ENCODE data around the gene COL9A2.

The COL9A2 gene

DNA sequence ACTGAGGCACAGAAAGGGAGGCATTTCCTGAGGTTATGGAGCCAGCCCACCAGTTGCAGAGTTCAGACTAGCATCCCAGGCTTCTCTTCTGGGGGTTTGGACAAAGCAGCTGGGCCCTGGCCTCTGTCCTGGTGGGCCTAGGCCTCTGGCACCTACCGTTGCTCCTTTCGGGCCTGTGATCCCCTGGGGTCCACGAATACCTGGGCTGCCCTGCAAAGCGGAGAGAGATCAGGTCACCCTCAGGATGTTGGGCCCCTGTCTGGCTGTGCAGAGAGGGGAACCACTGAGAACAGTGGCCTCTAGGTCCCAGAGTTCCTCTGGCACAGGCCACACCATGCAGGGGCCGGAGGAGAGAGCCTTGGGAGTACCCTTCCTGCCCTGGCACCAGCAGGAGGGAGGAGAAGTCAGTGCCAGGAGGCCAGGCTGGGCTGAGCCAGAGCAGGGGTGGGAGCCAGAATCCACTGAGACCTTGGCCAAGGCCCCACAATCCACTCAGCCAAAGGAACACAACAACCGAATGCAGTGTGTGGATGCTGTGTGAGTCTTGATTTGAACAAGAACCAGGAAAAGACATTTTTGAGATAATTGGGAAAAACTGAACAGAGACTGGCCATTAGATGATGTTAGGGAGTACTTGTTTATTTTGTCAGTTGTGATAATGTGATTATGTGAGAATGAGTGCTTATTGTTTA is 8.9 kb downstream of the COL9A2 start:
- peak in 41 of 42 donors; percentile 44 to 89 (median 74) for DNase-seq
- intact Hi-C loops (cut with DNase I): no loop called here

DNA sequence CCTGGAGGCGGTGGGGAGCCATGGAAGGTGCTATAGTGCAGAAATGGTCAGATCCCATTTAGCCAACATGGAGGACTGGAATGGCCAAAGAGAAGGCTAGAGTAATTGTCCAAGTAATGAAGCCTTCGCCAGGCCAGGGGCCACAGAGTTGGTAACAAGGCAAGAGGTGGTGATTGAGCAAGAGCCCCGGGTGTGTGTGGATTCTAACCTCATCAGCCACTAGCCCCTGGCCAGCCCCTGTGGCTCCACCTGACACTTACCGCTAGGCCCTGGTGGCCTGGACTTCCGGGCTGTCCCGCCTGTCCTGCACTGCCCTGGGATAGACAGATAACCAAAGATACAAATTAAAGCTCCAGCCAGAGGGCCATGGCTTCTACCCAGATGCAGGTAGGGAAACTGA is 9.9 kb downstream of the COL9A2 start:
- no peak for DNase-seq
- intact Hi-C loops (cut with DNase I): no loop called here

DNA sequence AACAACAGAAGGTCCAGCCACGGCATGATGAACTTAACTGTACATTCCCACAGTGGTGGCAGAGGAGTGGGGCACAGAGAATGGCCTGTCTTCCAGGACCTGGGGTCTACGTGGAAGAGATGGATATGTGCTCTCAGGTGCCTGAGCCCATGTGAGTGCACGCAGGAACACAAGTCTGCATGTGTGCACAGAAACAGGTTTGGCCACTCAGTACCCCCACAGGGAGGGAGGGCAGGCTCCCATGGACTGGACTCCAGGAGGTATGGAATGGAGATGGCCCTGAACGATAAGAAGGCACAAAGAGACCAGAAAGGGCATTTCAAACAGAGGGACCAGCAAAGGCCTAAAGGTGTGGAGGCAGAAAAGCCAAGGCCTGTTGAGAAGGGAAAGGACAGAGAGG is 10.8 kb downstream of the COL9A2 start:
- intact Hi-C loops (cut with DNase I): no loop called here
- DNase-seq: no peak

DNA sequence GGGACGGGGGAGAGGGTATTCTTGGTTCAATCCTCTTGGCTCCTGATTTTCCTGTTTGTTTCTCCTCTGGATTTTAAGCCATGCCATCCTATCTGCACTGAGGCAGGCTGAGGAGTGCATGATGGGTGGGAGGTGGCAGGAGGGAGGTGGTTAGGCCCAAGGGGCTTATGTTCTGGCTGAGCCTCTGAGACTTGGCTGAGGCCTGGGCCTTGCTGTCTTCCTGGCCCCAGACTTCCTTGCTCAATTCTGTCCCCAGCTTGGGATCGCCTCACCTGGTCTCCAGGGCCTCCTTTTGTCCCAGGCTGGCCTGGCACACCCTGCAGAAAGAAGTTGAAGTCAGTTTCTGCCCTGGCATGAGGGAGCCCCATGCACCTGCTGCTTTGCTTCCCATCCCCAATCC is 11.2 kb downstream of the COL9A2 start:
- intact Hi-C loops (cut with DNase I): no loop called here
- no peak for DNase-seq

DNA sequence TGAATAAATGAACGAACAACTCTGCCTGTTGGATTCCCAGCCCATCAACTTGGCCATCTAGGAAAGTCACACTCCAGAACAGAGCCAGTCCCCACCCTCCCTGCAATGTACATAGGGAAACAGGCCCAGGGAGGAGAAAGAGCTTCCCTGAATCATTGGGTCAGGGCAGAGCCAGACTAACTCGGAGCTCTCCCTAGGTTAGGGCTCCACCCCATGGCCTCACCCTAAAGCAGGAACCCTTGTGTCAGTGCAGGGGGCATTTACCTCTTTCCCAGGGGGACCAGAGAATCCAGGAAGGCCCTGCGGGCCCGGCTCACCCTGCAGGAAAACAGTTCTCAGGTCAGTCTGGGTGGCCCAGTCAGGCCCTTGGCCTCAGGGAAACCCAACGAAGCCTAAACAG is 11.6 kb downstream of the COL9A2 start:
- no peak for DNase-seq

DNA sequence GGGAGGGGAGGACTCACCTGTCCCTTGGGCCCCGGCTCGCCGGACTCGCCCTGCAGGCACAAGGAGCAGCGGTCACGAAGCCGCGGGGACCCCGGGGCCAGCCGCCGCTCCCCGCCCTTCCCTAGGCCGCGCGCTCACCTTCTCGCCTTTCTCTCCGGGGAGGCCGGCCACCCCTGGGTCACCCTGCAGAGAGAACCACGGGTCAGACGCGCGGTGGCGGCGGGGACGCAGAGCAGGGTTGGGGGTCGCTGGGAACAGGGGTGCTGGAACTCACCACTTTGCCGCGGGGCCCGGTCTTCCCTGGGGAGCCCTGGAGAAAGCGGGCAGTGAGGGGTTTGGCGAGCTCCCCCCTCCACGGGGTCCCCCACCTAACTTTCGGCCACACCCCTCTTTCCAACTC is 13.3 kb downstream of the COL9A2 start:
- DNase-seq: peak in 1 of 42 donors; percentile 25
- intact Hi-C loops (cut with DNase I): no loop called here

More for the DNA sequence above, 11.6 kb downstream of the COL9A2 start:
- intact Hi-C loops (cut with DNase I): no loop called here

DNA sequence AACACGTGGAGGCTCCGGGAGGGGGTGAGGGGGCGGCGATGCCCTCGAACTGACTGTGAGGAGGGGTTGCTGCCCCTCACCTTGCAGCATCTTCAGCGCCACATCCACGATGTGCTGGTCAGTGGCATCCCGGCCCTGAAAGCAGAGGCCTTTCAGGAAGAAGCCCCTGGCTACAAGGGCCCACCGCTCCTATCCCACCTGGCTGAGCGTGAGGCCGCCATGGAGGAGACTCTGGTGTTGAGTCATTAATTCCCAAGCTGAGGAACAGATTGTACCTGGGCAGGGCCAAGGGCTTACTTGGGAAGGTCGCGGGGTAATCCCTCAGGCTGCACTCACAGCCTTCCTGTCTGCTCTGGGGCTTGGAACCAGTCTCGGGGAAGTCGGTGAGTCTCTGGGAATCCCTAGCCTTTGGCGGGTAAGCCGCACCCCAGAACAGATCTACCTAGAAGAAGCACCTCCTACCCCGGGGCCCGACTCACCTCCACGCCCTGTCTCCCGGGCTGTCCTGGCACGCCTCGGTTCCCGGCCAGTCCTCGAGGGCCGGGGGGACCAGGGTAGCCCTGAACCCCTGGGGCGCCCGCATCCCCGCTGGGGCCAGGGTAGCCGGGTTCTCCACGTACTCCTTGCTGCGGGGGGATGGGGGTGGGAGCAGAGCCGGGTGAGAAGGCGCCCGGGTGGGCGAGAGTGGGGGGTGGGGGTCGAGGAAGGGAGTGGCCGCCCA is 13.9 kb downstream of the COL9A2 start:
- intact Hi-C loops (cut with DNase I): no loop called here
- no peak for DNase-seq

DNA sequence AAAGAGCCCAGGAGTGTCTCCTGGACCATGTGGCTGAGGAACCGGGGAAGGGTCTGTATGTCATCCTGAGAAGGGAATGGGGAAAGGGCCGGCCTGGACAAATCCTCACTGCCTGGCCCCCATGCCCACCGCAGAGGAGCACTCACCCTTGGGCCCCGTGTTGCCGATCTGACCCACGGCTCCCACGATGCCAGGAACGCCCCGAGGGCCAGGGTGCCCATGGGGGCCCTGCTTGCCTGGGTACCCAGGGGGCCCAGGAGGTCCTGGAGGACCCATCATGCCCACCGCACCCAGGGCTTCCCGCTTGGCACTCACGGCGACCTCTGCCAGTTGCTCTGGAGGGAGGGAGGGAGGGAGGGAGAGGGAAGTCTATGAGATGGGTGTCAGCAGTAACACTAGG is 14.6 kb downstream of the COL9A2 start:
- DNase-seq: no peak
- intact Hi-C loops (cut with DNase I): no loop called here

DNA sequence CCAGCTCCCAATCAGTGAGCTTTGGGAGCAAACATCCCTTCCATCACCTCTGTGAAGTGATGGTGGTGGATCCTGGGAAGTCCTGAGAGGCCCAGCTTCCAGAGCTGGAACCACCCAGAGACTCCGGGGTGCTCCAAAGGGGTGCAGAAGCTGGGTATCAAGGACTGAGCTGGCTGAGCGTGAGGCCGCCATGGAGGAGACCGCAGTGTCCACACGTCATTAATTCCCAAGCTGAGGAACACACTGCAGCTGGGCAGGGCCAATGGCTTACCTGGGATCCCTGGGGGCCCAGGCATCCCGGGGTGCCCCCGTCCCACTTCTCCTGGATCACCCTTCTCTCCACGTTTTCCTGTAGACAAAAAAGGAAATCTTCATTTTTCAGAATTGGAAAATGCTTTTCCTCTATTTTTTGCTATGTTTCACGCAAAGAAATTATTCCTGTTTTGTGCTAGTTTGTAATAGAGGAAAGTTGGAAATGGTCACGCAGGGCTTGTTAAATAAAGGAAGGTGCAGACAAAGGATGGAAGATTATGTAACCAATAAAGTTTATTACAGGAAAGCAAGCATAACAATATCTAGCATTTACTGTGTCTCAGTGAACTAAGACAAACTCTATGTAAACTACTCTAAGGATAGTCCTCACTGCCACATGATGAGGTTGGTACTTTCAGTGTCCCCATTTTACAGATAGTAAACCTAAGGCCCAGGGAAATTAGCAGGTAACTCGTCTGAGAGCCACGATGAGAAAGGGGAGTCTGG is 15.4 kb downstream of the COL9A2 start:
- intact Hi-C loops (cut with DNase I): no loop called here
- DNase-seq: no peak

DNA sequence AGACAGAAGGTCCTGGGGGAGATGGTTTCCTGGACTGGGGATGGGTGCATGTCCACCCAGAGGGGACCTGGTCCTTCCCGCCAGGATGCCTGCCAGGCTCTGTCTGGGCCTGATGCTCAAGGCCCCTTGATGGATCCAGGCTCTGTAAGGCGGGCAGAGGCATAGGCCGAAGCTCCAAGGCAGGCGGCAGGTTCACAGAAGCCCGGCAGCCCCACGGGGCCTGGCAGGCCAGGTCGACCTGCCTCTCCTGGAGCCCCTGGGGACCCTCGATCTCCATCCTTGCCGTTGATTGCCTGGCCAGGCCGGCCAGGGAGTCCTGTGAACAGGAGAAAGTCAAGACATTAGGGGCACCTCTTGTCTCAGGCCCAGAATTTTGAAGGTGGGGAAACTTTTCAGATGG is 16.0 kb downstream of the COL9A2 start:
- intact Hi-C loops (cut with DNase I): no loop called here
- no peak for DNase-seq

DNA sequence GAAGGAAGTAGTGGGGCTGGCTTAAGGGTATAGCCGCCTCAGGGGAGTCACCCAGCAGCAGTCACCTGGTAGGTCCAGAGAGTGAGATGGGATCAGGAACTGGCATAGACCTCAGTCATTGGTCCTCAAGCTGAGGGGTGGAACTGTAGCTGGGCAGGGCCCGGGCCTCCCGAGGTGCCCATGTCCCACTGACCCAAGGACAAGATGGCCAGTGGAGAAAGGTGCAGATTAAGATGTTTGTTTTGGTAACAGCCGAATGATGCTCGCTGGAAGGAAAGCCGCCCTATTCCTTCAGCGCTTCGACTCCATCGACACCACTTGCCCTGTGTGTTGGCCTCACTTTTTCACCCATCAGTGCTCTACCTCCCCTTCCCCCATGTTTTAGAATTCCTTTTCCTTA is 16.4 kb downstream of the COL9A2 start:
- no peak for DNase-seq
- intact Hi-C loops (cut with DNase I): no loop called here

DNA sequence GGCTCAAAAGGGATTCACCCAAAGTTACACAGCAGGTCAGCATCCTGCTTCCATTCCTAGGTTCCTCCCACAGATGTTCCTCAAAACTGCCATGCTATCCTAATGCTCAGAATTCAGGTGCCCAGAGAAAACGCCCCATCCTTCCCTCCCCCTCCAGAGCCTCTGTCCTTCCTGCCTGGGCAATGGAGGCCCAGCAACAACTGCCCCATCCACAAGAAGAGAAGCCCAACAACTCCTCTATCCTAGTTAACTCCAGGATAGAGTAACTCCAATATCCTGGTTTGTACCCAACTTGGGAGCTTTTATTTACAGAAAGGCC is 16.9 kb downstream of the COL9A2 start:
- intact Hi-C loops (cut with DNase I): no loop called here
- no peak for DNase-seq

DNA sequence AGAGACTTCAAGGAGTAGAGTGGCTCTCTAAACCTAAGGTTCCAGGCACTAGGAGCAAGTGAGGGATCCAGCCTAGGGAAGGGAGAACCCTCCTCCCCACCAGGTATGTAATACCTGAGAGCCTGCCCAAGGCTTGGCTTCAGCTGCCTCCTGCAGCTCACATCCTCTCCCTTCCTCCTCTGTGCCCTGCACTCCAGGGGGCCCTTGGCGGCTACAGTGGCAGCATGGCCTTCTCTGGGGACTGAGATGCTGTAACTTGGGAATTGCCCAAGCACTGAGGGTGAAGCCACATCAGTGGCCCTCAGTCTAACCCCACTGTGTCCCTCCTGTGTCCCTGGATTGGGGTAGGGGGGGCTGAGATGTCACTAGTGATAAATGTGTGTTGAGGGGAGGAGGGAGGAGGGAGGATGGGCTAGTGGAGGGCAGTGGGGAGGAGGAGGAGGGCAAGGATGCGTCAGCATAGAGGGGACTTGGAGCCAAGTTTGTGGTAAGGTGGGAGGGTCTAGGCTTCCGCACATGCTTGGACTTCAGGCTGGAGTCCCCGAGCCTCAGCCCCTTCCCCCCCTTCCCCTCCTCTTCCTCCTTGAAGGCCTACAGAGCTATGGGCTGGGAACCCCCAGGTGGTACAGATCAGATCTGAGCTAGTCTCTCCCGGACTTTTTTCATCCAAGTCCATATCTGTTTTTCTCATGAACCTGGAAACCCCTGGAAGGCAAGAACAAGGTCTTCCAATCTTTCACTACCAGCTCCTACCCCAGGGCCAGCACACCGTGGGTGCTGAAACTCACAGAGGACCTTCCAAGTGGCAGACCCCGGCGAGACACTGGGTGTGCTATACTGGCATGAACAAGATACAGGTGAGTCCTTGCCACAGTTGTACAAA is 17.5 kb downstream of the COL9A2 start:
- intact Hi-C loops (cut with DNase I): no loop called here
- peak in 1 of 42 donors; percentile 14 for DNase-seq

DNA sequence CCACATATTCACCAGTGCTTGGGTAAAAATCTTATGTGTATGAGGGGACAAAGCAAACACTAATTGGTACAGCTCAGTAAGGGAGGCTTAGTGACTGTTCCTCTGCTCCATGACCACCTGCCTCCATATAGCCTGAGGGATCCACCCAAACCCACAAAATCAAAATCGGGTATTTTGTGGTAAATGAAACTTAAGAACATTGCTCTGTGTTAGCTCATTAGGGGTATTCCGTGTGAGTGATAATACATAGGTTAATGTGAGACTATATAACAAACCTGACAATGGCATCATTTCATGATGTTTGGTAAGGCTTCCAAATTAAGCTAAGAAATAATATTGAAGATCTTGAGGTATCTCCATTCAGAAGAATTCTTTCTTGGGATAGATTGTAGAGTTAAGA is 25.8 kb downstream of the COL9A2 start:
- no peak for DNase-seq
- intact Hi-C loops (cut with DNase I): no loop called here

DNA sequence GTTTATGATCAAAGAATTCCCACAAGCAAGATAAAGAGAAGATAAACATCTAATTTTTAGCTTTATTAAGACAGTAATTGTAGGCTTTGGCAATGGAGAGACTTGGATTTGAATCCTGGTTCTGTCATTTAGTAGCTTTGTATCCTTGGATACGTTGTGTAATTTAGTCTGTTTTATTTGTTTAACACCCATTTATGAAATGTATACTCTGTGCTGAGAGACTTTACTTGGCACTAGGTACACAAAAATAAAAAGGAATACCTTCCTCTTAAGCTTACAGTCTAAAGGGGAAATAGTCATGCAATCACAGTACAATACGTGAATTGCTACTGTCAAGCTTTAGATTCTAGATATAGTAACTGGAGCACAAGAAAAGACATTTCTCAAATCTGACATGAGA is 35.2 kb downstream of the COL9A2 start:
- DNase-seq: no peak
- intact Hi-C loops (cut with DNase I): no loop called here

DNA sequence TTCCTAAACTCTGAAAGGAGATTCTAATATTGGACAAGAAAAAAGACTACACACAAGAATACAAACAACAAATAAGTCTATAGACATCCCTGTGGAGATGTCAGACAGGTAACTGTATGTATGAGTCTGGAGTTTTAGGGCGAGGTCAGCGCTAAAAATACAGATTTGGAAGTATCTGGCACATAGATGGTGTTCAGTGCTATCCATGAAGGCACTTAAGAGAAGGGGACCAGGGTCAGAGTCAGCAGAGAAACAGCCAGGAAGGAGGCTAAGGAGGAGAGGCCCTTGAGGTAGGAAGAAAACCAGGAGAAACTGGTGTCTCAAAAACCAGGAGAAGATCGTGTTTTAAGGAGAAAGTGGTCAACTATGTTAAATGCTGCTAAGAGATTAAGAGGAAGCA is 41.0 kb downstream of the COL9A2 start:
- intact Hi-C loops (cut with DNase I): no loop called here
- DNase-seq: no peak

DNA sequence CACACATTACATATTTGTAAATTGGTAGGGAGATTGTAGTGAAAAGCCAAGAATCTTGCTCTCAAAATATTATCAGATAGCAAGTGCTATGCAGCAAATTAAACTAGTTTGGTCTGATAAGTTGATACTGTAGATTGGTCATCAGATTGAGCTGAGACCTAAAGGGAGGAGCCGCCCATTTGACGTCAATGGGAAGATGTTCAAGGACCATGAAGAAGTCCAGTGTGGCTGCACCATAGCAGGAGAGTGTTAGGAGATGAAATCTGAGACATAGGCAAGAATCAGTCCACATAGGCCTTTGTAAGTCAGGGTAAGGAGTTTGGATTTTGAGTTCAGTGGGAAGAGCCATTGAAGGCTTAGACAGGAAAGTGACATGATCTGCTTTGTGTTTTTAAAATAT is 42.8 kb downstream of the COL9A2 start:
- intact Hi-C loops (cut with DNase I): no loop called here
- no peak for DNase-seq

DNA sequence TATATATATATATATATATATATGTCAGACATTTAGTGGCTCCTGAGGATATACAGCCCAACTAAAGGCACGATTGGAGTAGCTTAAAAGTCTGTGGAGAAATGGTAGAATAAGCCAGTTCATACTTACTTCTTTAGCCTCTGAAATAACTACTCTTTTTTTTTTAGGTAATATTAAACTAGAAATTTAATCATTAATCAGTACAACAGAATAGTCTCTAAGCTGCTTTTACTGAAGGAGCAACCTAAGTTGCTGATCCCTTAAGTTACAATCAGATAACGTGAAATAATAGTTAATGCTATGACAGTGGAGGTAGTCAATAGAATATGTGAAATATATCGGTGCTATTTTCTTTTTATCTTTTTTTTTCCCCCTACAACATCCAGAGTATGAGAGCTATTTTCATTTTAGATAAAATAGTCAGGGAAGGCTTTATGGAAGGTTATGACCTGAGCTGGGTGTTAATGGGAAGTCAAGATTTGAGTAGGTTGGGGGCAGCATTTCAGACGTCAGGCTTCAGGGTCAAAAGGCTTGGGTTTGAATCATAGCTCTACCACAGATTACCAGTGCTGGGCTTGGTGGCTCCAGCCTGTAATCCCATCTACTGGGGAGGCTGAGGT is 43.4 kb downstream of the COL9A2 start:
- DNase-seq: no peak
- intact Hi-C loops (cut with DNase I): no loop called here

DNA sequence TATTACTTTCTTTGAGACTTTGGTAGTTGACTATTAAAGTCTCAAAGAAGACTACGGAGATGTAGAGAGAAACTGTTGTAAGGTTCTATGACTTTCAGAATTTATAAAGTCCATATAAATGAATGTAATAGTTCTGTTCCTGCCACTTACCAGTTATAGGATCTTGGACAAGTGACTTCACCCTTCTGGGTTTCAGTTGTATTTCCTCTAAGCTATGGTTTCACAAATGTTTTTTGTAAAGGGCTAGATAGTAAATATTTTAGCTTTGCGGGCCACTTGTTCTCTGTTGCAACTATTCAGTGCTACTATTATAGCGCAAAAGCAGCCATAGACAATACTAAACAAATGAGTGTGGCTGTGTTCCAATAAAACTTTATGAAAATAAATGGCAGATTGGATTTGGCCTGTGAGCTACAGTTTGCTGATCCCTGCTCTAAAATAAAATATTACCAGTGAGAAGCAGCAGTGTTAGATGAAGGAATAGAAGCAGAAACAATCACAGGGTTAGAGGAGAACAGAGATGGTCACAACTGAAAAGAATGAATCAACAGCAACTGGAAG is 44.4 kb downstream of the COL9A2 start:
- intact Hi-C loops (cut with DNase I): no loop called here
- no peak for DNase-seq

Measured in head of caudate nucleus (tissue), 42 donors.